Neural progenitor cell (in vitro differentiated cells): ENCODE measurements around the gene PER1. TPM values are rescaled to one million over a fixed set of nuclear protein-coding genes. Genes with fewer than 3 reads are reported as not detected.

Experiments
- DNase-seq: peaks from one replicate; pipeline ENCODE4 v3.0.0-alpha.2; 2016; ENCODE audit warnings: low spot score
- H2AFZ ChIP-seq: fragments of 200-600 bp; sonication (generic); replicated peaks from 2 replicates; pipeline ENCODE4 v1.6.1; 2016; ENCODE audit warnings: antibody characterized with exemption
- H3F3A ChIP-seq: fragments of 200-600 bp; sonication (generic); 2 replicates; pipeline ENCODE4 v1.6.1; 2016; ENCODE audit warnings: antibody characterized with exemption, low read depth
- H3K27ac ChIP-seq: fragments of 200-600 bp; sonication (generic); 2 replicates; pipeline ENCODE4 v1.5.1; 2016; ENCODE audit warnings: mild to moderate bottlenecking
- H3K27me3 ChIP-seq: fragments of 200-600 bp; sonication (generic); 2 replicates; pipeline ENCODE4 v1.6.1; 2016; ENCODE audit warnings: mild to moderate bottlenecking, moderate library complexity
- H3K36me3 ChIP-seq: fragments of 200-600 bp; sonication (generic); 2 replicates; pipeline ENCODE4 v1.5.1; 2016
- H3K4me1 ChIP-seq: fragments of 200-600 bp; sonication (generic); 2 replicates; pipeline ENCODE4 v1.6.1; 2016; ENCODE audit warnings: mixed run types
- H3K4me2 ChIP-seq: fragments of 200-600 bp; sonication (generic); 2 replicates; pipeline ENCODE4 v1.6.1; 2016
- H3K4me3 ChIP-seq: fragments of 200-600 bp; sonication (generic); 2 replicates; pipeline ENCODE4 v1.5.1; 2016
- H3K79me2 ChIP-seq: fragments of 200-600 bp; sonication (generic); 2 replicates; pipeline ENCODE4 v1.6.1; 2016; ENCODE audit warnings: low read depth
- H3K9ac ChIP-seq: fragments of 200-600 bp; sonication (generic); 2 replicates; pipeline ENCODE4 v1.6.1; 2016
- H3K9me3 ChIP-seq: fragments of 200-600 bp; sonication (generic); 2 replicates; pipeline ENCODE4 v1.5.1; 2016; ENCODE audit warnings: low read depth
- H4K20me1 ChIP-seq: fragments of 200-600 bp; sonication (generic); 2 replicates; pipeline ENCODE4 v1.6.1; 2016; ENCODE audit warnings: low read depth
- H3K27ac Mint-ChIP-seq: 3 replicates; pipeline ENCODE4 v1.8.0; 2021; ENCODE audit warnings: mixed read lengths
- H3K27me3 Mint-ChIP-seq: 2 replicates; pipeline ENCODE4 v1.8.0; 2022; ENCODE audit warnings: low read depth, mild to moderate bottlenecking, inconsistent platforms, moderate library complexity, mixed read lengths; ENCODE audit not compliant: insufficient read depth
- H3K36me3 Mint-ChIP-seq: 3 replicates; pipeline ENCODE4 v1.8.0; 2021; ENCODE audit warnings: mixed read lengths
- H3K4me1 Mint-ChIP-seq: 3 replicates; pipeline ENCODE4 v1.8.0; 2021; ENCODE audit warnings: mixed read lengths
- H3K4me3 Mint-ChIP-seq: 3 replicates; pipeline ENCODE4 v1.8.0; 2021; ENCODE audit warnings: mild to moderate bottlenecking, moderate library complexity, mixed read lengths
- H3K9me3 Mint-ChIP-seq: 3 replicates; pipeline ENCODE4 v1.8.0; 2020; ENCODE audit warnings: mixed read lengths
- CTCF ChIP-seq: fragments of 200-600 bp; sonication (generic); IDR thresholded peaks from 2 replicates; pipeline ENCODE4 v1.5.1; 2017; ENCODE audit warnings: antibody characterized with exemption, mild to moderate bottlenecking
- EZH2 ChIP-seq: fragments of 200-600 bp; sonication (generic); IDR thresholded peaks from 2 replicates; pipeline ENCODE4 v1.6.1; 2017; ENCODE audit warnings: antibody characterized with exemption, mild to moderate bottlenecking, moderate library complexity
- EZH2phosphoT487 ChIP-seq: fragments of 200-600 bp; sonication (generic); IDR thresholded peaks from 2 replicates; pipeline ENCODE4 v1.6.1; 2017; ENCODE audit warnings: antibody characterized with exemption
- total RNA-seq: library from RNA; depleted of rRNA; stranded (reverse); fragments of >200 nt; gene quantifications from 2 replicates; pipeline ENCODE4 v1.2.3, GENCODE V29; 2015; ENCODE audit warnings: low replicate concordance

The PER1 gene
- total RNA-seq, 1 donor from 2014 or later, result 3.2 TPM

- no peak overlapping the region for H3K27ac ChIP-seq
- peak overlapping the region; percentile 96 for H2AFZ ChIP-seq
- TF ChIP-seq EZH2 (no peak), EZH2phosphoT487 (peak; percentile 25), CTCF (no peak)
- H3K4me3 Mint-ChIP-seq, result no peak overlapping the region
- H3K9me3 Mint-ChIP-seq, result no peaks in the 10 kb centered on the region
- H4K20me1 ChIP-seq, result peaks cover 7% of the 10 kb centered on the region
- peaks cover 10% of the 10 kb centered on the region for H3K4me1 ChIP-seq
- H3K27me3 Mint-ChIP-seq, result peaks cover 5% of the 10 kb centered on the region
- peaks cover 38% of the 10 kb centered on the region for H3F3A ChIP-seq
- peaks cover 9% of the 10 kb centered on the region for H3K4me1 Mint-ChIP-seq
- no peak overlapping the region for H3K9ac ChIP-seq
- peak overlapping the region; percentile 79 for H3K4me3 ChIP-seq
- H3K27me3 ChIP-seq, result peaks cover 16% of the 10 kb centered on the region
- H3K36me3 ChIP-seq, result no peaks in the 10 kb centered on the region
- no peak overlapping the region for H3K27ac Mint-ChIP-seq
- H3K79me2 ChIP-seq, result no peaks in the 10 kb centered on the region
- peaks cover 10% of the 10 kb centered on the region for H3K36me3 Mint-ChIP-seq
- peak overlapping the region; percentile 90 for H3K4me2 ChIP-seq
- DNase-seq, result no peak
- no peaks in the 10 kb centered on the region for H3K9me3 ChIP-seq
Observed at GRCh38 chr17:8138374-8138671, 13.9 kb downstream of the PER1 start.

DNA sequence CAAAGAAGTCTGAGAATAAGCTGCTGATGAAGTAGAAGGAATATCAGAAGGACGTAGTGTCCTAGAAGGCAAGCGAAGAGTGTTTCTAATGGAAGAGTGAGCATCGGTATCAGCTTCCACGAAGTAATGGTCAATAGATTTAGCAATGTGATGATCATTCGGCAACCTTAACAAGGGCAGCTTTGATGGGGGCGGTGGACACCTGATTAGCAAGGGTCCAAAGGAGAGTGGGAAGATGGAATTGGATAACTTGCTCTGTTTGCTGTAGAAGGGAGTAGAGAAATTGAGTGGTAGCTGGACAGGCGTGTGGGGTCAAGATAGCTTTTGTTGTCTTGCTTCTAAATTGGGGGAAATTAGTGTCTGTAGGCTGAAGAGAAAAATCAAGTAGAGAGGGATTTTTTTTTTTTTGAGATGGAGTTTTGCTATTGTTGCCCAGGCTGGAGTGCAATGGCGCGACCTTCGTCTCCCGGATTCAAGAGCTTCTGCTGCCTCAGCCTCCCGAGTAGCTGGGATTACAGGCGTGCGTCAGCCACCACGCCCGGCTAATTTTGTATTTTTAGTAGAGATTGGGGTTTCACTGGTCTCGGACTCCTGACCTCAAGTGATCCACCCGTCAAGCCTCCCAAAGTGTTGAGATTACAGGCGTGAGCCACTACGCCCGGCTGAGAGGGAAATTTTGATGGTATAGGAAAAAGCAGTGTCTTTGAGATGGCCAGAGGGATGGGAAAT, 14.4 kb downstream of the PER1 start:
- DNase-seq, result no peak
- H3K27ac ChIP-seq, result no peak overlapping the region
- peaks cover 43% of the 10 kb centered on the region for H3F3A ChIP-seq
- Mint-ChIP-seq H3K27me3 (peaks cover 5% of the 10 kb centered on the region), H3K4me1 (peaks cover 11% of the 10 kb centered on the region), H3K27ac (no peak overlapping the region), H3K4me3 (no peak overlapping the region), H3K36me3 (peaks cover 10% of the 10 kb centered on the region), H3K9me3 (no peaks in the 10 kb centered on the region)
- no peaks in the 10 kb centered on the region for H3K9me3 ChIP-seq
- peak overlapping the region; percentile 90 for H3K4me2 ChIP-seq
- H3K79me2 ChIP-seq, result no peaks in the 10 kb centered on the region
- peaks cover 10% of the 10 kb centered on the region for H3K4me1 ChIP-seq
- peak overlapping the region; percentile 79 for H3K4me3 ChIP-seq
- no peaks in the 10 kb centered on the region for H3K36me3 ChIP-seq
- H3K9ac ChIP-seq, result no peak overlapping the region
- peaks cover 16% of the 10 kb centered on the region for H3K27me3 ChIP-seq
- peak overlapping the region; percentile 96 for H2AFZ ChIP-seq
- no peak for TF ChIP-seq EZH2phosphoT487
- TF ChIP-seq CTCF, result no peak
- TF ChIP-seq EZH2, result no peak
- peaks cover 7% of the 10 kb centered on the region for H4K20me1 ChIP-seq

DNA sequence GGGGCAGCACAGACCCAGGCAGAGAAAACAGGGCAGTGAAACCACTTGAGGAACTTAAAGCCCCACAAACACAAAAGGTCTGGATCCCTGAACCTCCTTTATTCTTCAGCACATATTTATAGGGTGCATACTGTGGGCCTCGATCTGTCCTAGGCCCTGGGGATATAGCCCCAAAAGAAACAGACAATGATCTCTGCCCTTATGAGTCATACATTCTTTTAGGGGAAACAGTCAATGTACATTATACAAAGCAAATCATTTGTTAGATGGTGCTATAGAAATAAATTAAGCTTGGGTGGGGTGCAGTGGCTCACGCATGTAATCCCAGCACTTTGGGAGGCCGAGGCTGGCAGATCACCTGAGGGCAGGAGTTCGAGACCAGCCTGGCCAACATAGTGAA, 18.3 kb downstream of the PER1 start:
- Mint-ChIP-seq H3K4me1 (peaks cover 11% of the 10 kb centered on the region), H3K9me3 (peaks cover 2% of the 10 kb centered on the region), H3K4me3 (no peak overlapping the region), H3K36me3 (no peaks in the 10 kb centered on the region), H3K27ac (no peak overlapping the region), H3K27me3 (peaks cover 13% of the 10 kb centered on the region)
- H3K4me2 ChIP-seq, result peak overlapping the region; percentile 19
- peaks cover 35% of the 10 kb centered on the region for H3F3A ChIP-seq
- no peaks in the 10 kb centered on the region for H3K36me3 ChIP-seq
- H3K4me3 ChIP-seq, result no peak overlapping the region
- no peak for DNase-seq
- no peaks in the 10 kb centered on the region for H4K20me1 ChIP-seq
- H3K9ac ChIP-seq, result no peak overlapping the region
- H3K9me3 ChIP-seq, result no peaks in the 10 kb centered on the region
- peaks cover 43% of the 10 kb centered on the region for H3K27me3 ChIP-seq
- H3K27ac ChIP-seq, result no peak overlapping the region
- peaks cover 10% of the 10 kb centered on the region for H3K4me1 ChIP-seq
- no peaks in the 10 kb centered on the region for H3K79me2 ChIP-seq
- TF ChIP-seq EZH2 (no peak), CTCF (no peak), EZH2phosphoT487 (no peak)
- H2AFZ ChIP-seq, result peak overlapping the region; percentile 82
